T-helper 1 cell treated with Interleukin-12 subunit alpha and Interleukin-12 subunit beta and Interleukin-4 antibody, amounts not matched to agents 30 μg/mL and 1 μg/mL, for 36 hours (primary cell): ENCODE data around the gene C1D.

ENCODE experiments used
- H3K27ac Mint-ChIP-seq: one replicate; pipeline ENCODE4 v1.8.0; 2021; ENCODE audit warnings: mild to moderate bottlenecking, mixed read lengths
- H3K27me3 Mint-ChIP-seq: one replicate; pipeline ENCODE4 v1.8.0; 2021; ENCODE audit warnings: low read depth, mixed read lengths
- H3K36me3 Mint-ChIP-seq: one replicate; pipeline ENCODE4 v1.8.0; 2021; ENCODE audit warnings: low read depth, mixed read lengths
- H3K4me1 Mint-ChIP-seq: one replicate; pipeline ENCODE4 v1.8.0; 2021; ENCODE audit warnings: low read depth, mixed read lengths
- H3K4me3 Mint-ChIP-seq: one replicate; pipeline ENCODE4 v1.8.0; 2021; ENCODE audit warnings: mild to moderate bottlenecking, moderate library complexity, mixed read lengths
- H3K9me3 Mint-ChIP-seq: one replicate; pipeline ENCODE4 v1.8.0; 2021; ENCODE audit warnings: mixed read lengths

C1D gene, protein sequence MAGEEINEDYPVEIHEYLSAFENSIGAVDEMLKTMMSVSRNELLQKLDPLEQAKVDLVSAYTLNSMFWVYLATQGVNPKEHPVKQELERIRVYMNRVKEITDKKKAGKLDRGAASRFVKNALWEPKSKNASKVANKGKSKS

DNA sequence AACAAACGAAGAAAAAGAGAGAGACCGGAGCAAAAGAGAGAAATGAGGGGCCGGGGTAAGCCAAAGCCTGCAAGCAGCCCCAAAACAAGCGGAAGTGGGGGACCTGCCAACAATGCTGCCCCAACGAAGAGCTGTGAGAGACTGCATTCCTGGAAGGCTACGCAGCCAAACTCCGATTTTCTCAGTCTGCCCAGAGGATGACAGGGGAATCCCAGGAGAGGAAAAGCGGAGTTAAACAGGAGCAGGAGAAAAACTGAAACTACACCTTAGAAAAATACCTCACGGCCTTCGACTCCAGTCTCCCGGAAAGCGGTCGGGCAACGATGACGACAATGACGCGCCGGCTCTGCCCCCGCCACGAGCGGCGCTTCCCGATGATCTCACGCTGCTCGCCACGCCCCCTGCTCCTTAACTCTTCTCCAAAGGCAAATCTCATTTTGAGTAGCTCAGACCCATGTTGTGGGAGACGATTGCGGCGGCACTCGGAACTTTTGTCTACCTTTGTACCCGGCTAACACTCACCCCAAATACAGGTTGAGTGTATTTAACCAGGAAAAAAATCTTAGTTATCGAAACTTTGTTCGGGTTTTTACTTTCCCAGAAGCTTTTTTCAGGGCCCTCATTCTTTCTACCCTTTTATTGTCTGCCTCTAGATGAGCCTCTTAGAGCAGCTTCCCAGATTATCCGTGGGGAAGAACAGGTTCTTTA, at the start of gene C1D:
C1D (minus strand) TSS at position 325 of the 708 bp plus-strand sequence. CDS start 15,694 bp downstream, outside the sequence.
- H3K4me3 Mint-ChIP-seq: peak within 1 kb of the TSS; percentile 95
- H3K36me3 Mint-ChIP-seq: no peaks in the 10 kb centered on the region
- peaks cover 17% of the 10 kb centered on the region for H3K4me1 Mint-ChIP-seq
- peak within 1 kb of the TSS; percentile 97 for H3K27ac Mint-ChIP-seq
- peaks cover 24% of the 10 kb centered on the region for H3K27me3 Mint-ChIP-seq
- H3K9me3 Mint-ChIP-seq: no peaks in the 10 kb centered on the region

DNA sequence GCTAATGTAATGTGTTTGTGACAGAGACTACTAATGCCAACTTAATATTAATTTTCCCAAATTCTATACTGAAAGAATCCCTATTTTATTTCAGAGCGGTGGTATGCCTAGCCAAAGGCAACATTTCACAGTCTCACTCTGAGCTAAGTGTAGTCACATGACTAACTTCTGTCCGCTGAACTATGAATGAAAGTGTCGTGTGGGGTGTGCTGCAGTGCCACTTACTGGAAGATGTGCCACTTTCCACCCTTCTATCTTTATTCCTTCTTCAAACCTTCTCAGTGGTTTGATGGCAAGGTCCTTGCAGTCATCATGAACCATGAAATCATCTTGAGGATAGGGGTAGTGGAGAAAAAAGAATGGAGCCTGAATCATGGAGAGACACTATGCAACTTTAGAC, 47.3 kb upstream of the C1D start:
- Mint-ChIP-seq H3K27me3 (no peaks in the 10 kb centered on the region), H3K27ac (no peak overlapping the region), H3K36me3 (no peaks in the 10 kb centered on the region), H3K4me3 (no peak overlapping the region), H3K9me3 (peaks cover 12% of the 10 kb centered on the region), H3K4me1 (no peaks in the 10 kb centered on the region)

DNA sequence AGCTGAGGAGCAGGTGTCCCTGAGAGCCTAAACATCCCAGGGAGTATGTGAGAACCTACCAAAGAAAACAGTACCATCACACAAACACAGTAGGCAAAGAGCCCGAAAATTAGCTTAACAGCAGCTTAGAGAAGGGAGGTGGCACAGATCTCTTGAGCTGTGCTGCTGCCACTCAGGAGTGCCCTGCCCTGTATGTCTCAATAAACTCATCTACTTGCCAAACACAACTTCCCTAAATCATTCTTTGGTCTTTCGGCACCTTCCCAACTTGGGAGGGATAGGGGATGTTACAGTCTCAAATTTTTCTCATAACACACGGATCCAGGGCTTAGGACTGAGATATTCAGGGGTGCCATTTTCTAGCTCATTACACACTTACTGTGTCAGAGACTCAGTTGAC, 45.3 kb upstream of the C1D start:
- Mint-ChIP-seq H3K27me3 (no peaks in the 10 kb centered on the region), H3K27ac (no peak overlapping the region), H3K9me3 (peaks cover 16% of the 10 kb centered on the region), H3K4me1 (no peaks in the 10 kb centered on the region), H3K4me3 (no peak overlapping the region), H3K36me3 (no peaks in the 10 kb centered on the region)

DNA sequence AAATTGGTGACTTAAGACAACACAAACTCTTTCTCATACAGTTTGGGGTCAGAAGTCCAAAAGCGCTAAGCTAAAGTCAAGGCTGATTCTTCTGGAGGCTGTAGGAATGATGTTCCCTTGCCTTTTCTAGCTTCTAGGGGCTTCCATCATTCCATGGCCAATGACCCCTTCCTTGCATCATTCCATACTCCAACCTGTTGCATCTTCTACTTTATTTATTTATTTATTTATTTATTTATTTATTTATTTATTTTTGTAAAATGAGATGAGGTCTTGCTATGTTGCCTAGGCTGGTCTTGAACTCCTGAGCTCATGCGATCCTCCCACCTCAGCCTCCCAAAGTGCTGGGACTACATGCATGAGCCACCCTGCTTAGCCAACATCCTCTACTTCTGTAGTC, 44.7 kb upstream of the C1D start:
- Mint-ChIP-seq H3K27me3 (no peaks in the 10 kb centered on the region), H3K4me1 (no peaks in the 10 kb centered on the region), H3K36me3 (no peaks in the 10 kb centered on the region), H3K27ac (no peak overlapping the region), H3K4me3 (no peak overlapping the region), H3K9me3 (peaks cover 16% of the 10 kb centered on the region)

DNA sequence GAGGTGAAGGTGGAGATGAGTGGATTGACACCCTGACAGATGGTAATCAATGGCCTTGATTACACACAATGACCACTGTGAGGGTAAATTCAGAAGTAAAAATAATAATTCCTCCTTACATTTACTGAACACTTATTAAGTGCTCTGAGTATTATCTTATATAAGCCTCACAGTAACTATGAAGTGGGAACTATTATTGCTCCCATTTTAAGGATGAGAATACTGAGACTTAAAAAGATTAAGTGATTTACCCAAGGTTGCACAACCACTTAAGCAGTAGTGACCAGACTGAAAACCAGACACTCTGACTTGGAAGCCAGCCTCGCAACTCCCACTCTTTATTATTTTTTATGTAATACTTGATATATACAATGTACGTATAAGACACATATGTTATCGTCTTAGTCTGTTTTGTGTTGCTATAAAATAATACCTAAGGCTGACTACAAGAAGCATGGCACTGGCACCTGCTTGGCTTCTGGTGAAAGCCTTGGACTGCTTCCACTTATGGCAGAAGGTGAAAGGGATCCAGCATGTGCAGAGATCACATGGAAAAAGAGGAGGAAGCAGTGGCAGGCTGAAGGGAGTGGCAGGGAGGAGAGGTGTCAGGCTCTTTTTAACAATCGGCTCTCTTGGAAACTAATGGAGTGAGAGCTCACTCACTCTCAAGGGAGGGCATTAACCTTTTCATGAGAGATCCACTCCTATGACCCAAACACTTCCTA, 41.5 kb upstream of the C1D start:
- Mint-ChIP-seq H3K27me3 (no peaks in the 10 kb centered on the region), H3K27ac (no peak overlapping the region), H3K4me1 (no peaks in the 10 kb centered on the region), H3K4me3 (no peak overlapping the region), H3K36me3 (no peaks in the 10 kb centered on the region), H3K9me3 (peaks cover 16% of the 10 kb centered on the region)

DNA sequence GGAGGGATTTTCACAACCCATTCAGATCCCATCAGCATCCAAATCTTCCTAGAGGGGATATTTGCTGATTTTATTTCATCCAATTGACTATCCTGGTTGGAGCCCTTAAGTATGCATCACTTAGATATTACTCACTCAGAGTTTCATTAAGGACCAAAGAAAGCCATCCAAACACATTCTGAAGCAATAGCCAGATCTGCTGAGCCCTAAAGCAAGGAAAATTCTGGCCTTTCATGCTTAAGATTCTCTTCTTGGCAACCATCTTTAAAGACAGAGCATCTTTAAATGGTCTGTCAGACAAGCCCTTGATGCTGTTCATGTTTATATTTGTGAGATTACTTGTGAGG, 40.9 kb upstream of the C1D start:
- no peaks in the 10 kb centered on the region for H3K36me3 Mint-ChIP-seq
- peaks cover 2% of the 10 kb centered on the region for H3K4me1 Mint-ChIP-seq
- H3K9me3 Mint-ChIP-seq: peaks cover 16% of the 10 kb centered on the region
- H3K27ac Mint-ChIP-seq: no peak overlapping the region
- H3K4me3 Mint-ChIP-seq: no peak overlapping the region
- H3K27me3 Mint-ChIP-seq: no peaks in the 10 kb centered on the region

DNA sequence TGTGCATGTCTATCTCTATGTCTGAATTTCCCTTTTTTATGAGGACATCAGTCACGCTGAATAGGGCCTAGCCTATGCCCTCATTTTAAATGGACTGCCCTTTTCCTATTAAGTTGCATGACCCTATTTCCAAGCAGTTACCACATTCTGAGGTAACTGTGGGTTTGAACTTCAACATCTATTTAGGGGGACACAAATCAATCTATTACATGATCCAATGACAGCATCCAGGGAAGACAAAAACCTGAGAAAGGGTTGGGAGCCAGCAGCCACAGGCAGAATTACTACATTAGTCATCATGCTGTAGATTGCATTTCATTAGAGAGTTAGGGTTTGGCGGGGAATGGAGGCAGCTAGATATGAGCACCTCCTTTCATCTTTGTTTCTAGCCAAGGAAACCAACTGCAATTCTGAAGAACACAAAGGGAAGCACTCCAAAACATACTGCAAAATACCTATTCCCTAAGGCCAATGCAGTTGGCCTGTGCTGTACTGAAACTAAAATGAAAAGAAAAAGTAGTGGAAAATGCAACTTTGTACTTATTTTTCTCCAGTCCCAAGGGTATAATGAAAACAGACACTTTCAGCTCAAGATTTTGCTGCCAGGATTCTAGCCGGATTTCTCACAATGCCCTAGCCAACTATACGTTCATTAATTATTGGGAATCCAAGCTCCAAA, 40.4 kb upstream of the C1D start:
- Mint-ChIP-seq H3K27me3 (no peaks in the 10 kb centered on the region), H3K4me3 (no peak overlapping the region), H3K4me1 (peaks cover 2% of the 10 kb centered on the region), H3K27ac (no peak overlapping the region), H3K36me3 (no peaks in the 10 kb centered on the region), H3K9me3 (peaks cover 16% of the 10 kb centered on the region)

DNA sequence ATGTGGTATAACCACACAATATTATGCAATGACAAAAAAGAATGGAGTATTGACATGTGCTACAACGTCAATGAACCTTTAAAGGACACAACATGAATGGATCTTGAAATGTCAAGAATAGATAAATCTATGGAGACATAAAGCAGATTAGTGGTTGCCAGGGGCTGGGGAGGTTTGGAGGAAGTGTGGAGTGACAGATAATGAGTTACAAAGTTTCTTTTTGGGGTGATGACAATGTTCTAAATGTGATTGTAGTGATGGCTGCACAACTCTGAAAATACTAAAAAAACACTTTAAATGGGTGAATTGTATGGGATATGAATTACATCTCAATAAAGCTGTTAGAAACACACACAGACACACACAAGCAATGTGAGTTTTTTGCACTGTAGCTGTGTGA, 37.4 kb upstream of the C1D start:
- Mint-ChIP-seq H3K27ac (no peak overlapping the region), H3K9me3 (peaks cover 4% of the 10 kb centered on the region), H3K4me1 (peaks cover 2% of the 10 kb centered on the region), H3K4me3 (no peak overlapping the region), H3K27me3 (no peaks in the 10 kb centered on the region), H3K36me3 (no peaks in the 10 kb centered on the region)

DNA sequence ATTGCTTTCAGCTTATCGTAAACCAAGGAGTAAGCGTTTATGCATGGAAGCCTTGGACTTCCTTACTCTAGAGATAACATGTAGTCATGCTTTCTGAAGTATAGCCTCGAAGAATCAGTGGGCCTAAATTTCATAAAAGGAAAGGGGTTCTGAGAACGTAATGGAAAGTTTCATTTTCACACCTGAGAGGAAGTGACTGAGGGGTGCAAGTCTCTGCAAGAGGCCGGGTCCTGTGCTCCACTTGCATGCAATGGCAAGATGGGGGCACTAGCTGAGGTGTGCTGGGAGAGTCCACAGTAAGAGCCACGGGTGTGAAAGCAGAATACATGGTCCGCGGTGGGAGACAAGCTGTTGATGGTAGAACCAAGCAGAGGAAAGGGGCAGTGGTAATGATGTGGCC, 36.5 kb upstream of the C1D start:
- H3K27ac Mint-ChIP-seq: no peak overlapping the region
- no peak overlapping the region for H3K4me3 Mint-ChIP-seq
- H3K4me1 Mint-ChIP-seq: peaks cover 2% of the 10 kb centered on the region
- H3K27me3 Mint-ChIP-seq: no peaks in the 10 kb centered on the region
- H3K9me3 Mint-ChIP-seq: no peaks in the 10 kb centered on the region
- no peaks in the 10 kb centered on the region for H3K36me3 Mint-ChIP-seq

DNA sequence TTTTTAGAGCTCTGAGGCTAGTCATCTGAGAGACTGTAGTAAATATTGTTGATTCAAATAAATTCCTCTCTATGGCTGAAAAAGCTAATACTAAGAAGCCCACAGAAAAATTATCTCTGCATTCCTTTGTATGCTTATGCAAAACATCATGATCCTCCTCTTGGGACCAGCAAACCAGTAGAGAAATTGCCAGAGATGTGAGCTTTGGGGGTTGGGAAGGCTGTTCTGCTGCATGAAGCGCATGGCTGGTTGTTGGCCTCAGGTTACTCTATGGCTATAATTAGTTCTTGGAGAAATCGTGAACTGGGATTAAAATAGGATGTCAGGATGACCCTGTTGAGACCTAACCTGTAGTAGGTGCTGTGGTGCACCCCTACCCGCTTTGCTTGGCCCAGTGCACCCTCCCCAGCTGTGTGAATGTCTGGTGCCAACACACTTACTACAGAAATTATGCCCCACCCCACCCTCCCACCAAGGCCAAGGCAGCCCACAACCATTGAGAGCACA, 35.5 kb upstream of the C1D start:
- Mint-ChIP-seq H3K36me3 (no peaks in the 10 kb centered on the region), H3K27me3 (no peaks in the 10 kb centered on the region), H3K9me3 (no peaks in the 10 kb centered on the region), H3K4me1 (peaks cover 2% of the 10 kb centered on the region), H3K4me3 (no peak overlapping the region), H3K27ac (no peak overlapping the region)

DNA sequence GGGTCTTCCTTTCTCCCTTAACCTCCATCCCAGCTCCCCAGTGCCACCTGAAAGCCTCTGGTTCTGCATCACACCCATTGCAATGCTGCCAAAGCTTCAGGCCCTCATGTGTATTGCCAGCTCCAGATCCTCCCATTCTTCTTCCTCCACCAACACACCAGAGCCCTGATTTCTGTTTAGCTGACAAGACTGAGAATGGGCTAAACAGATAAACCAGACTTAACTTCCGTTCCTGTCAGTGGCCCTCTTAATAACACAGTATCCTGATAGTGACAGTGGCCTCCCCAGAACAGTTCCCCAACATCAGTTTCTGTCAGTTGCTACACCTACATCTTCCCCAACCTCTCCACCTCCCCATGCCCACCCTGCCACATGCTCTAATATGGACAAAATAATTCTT, 31.3 kb upstream of the C1D start:
- Mint-ChIP-seq H3K4me1 (peaks cover 2% of the 10 kb centered on the region), H3K36me3 (no peaks in the 10 kb centered on the region), H3K9me3 (no peaks in the 10 kb centered on the region), H3K27ac (no peak overlapping the region), H3K4me3 (no peak overlapping the region), H3K27me3 (no peaks in the 10 kb centered on the region)

DNA sequence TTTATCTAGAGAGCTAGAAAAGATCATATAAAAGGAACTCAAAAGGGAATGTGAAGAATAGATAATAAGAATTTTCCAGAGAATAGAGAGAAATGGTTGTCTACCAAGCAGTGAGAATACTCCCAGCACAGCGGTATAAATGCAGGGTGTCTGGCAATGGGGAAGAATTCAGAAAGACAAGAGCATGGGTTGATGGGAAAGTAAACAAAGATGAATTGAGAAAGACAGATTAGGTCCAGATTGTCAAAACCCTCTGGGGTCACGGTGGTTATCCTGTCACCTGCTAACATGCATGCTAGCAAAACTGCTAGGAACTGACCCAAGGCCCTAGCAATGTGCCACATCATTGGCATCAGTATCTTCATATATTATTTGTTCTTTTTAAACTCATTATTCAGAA, 30.8 kb upstream of the C1D start:
- Mint-ChIP-seq H3K4me3 (no peak overlapping the region), H3K27me3 (no peaks in the 10 kb centered on the region), H3K9me3 (no peaks in the 10 kb centered on the region), H3K36me3 (no peaks in the 10 kb centered on the region), H3K4me1 (no peaks in the 10 kb centered on the region), H3K27ac (no peak overlapping the region)

DNA sequence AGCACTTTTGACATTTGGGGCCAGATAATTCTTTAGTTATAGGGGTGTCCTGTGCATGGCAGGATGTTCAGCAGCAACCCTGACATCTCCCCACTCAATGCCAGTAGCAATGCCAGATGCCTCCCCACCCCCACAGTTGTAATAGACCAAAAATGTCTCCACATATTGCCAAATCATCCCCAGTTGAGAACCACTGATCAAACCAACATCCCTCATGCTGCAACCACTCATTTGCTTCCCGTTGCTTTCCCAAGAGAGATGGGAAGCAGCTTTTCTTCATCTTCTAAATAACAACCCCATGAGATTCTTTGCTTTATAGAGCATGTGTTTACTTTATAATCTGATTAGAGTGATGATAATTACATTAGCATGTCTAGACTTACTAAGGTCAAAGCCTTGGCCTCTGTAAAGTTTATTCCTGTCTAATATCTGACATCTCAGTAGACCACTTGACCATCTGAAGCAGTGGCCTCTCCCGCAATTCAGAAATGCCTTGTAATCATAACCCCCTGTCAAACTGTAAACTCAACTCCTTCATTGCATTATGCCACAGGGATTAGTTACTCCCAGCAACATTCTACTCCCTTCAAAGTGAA, 28.7 kb upstream of the C1D start:
- H3K27me3 Mint-ChIP-seq: peaks cover 4% of the 10 kb centered on the region
- no peak overlapping the region for H3K27ac Mint-ChIP-seq
- no peaks in the 10 kb centered on the region for H3K9me3 Mint-ChIP-seq
- no peaks in the 10 kb centered on the region for H3K36me3 Mint-ChIP-seq
- H3K4me3 Mint-ChIP-seq: no peak overlapping the region
- no peaks in the 10 kb centered on the region for H3K4me1 Mint-ChIP-seq

DNA sequence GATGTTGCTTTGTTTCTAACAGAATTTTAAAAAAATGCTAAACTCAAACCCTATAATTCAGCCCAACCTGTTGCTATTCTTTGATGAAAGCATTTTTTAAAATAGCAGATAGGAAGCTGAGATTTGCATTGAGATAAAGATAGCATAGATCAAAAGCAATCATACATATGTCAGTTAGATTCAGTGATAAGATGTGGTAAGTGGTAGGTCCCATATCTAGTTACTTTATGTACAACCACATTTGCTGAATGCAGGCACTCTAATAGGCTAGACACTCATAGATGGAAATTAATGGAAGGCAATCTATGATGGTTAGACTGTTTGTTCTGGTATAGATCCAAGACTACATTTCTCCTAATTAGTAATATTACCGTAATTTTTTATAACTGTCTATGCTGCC, 27.2 kb upstream of the C1D start:
- Mint-ChIP-seq H3K27me3 (peaks cover 9% of the 10 kb centered on the region), H3K4me1 (no peaks in the 10 kb centered on the region), H3K9me3 (no peaks in the 10 kb centered on the region), H3K36me3 (no peaks in the 10 kb centered on the region), H3K4me3 (no peak overlapping the region), H3K27ac (no peak overlapping the region)
